HCT116 (cell line): ENCODE results near the gene NECAB2. TPM values are rescaled to one million over a fixed set of nuclear protein-coding genes. Genes with fewer than 3 reads are reported as not detected.
A peak's percentile ranks its signal among the peaks of the same experiment; 100 is the strongest.

Source experiments
- ATAC-seq: fragments of 200-7000 bp; cut with Tn5 transposase; 2 replicates; pipeline ENCODE4 v1.9.1; 2020; ENCODE audit warnings: mild to moderate bottlenecking, moderate library complexity
- BruUV-seq: library from RNA; stranded (reverse); fragments of 400-500 nt; replicated peaks from 2 replicates; lab custom pipeline; 2021; lab: Mats Ljungman, UMichigan
- CTCF ChIA-PET: fragments of 300-600 bp; sonication (Branson Sonifier 250); formaldehyde crosslinking; loops from one replicate; lab custom pipeline; 2021; ENCODE audit warnings: antibody characterized with exemption; lab: Charles Lee
- POLR2A ChIA-PET: fragments of 300-600, 350-600 bp; sonication (Branson Sonifier 250); formaldehyde crosslinking; loops from one replicate; lab custom pipeline; 2021; ENCODE audit warnings: antibody characterized with exemption; lab: Charles Lee
- RAD21 ChIA-PET, 2 experiments: fragments of 300-600 bp; sonication (Branson Sonifier 250); formaldehyde crosslinking; loops; one replicate each; lab custom pipeline; 2023; ENCODE audit warnings: low total read pairs in 2 of 2; ENCODE audit not compliant: uncharacterized antibody in 2 of 2, unreplicated experiment in 2 of 2, low non-redundant PET in 1 of 2; lab: Charles Lee
- DNase-seq: peaks from one replicate; pipeline ENCODE4 v3.0.0-alpha.2; 2010; ENCODE audit warnings: low read depth, low spot score
- H2AFZ ChIP-seq: fragments of 200-600 bp; shearing (Covaris generic), sonication (generic); 2 replicates; pipeline ENCODE4 v1.6.1; 2017; ENCODE audit warnings: low read depth, mixed run types, mixed read lengths, antibody characterized with exemption, low read length; ENCODE audit not compliant: poor library complexity, severe bottlenecking
- H3K27ac ChIP-seq: 2 replicates; pipeline ENCODE4 v1.5.1; 2012; ENCODE audit warnings: low read depth, low read length
- H3K27me3 ChIP-seq: fragments of 200-600 bp; sonication (generic); 2 replicates; pipeline ENCODE4 v1.6.1; 2016; ENCODE audit warnings: mixed run types, low read length, mixed read lengths; ENCODE audit not compliant: insufficient read depth
- H3K36me3 ChIP-seq, 2 experiments: fragments of 200-500 bp in 1 of 2; fragments of 200-600 bp in 1 of 2; sonication (Bioruptor generic) in 1 of 2; sonication (generic) in 1 of 2; 2 replicates each; pipeline versions ENCODE4 v1.5.1 to v1.6.1; 2014 to 2016; ENCODE audit warnings: low read length in 2 of 2, inconsistent platforms in 1 of 2, mixed read lengths in 1 of 2, mixed run types in 1 of 2; ENCODE audit not compliant: insufficient read depth in 2 of 2, control insufficient read depth in 1 of 2
- H3K4me1 ChIP-seq, 2 experiments: fragments of 200-600 bp in 1 of 2; sonication (generic) in 1 of 2; 2 replicates each; pipeline versions ENCODE4 v1.5.1 to v1.6.1; 2012 to 2017; ENCODE audit warnings: low read length in 2 of 2, inconsistent platforms in 1 of 2, mild to moderate bottlenecking in 1 of 2, mixed read lengths in 1 of 2, mixed run types in 1 of 2, moderate library complexity in 1 of 2; ENCODE audit not compliant: insufficient read depth in 2 of 2, control insufficient read depth in 1 of 2
- H3K4me2 ChIP-seq: fragments of 200-600 bp; sonication (generic); 2 replicates; pipeline ENCODE4 v1.6.1; 2017; ENCODE audit warnings: mixed run types, low read length, mixed read lengths
- H3K4me3 ChIP-seq, 2 experiments: fragments of 200-600 bp in 1 of 2; sonication (generic) in 1 of 2; replicated peaks in 1 of 2; 2 replicates each; pipeline ENCODE4 v1.5.1; 2011 to 2016; ENCODE audit warnings: low read length in 2 of 2, control low read depth in 1 of 2, low read depth in 1 of 2, mild to moderate bottlenecking in 1 of 2, mixed read lengths in 1 of 2, mixed run types in 1 of 2
- H3K79me2 ChIP-seq: fragments of 200-600 bp; sonication (generic); 2 replicates; pipeline ENCODE4 v1.6.1; 2017; ENCODE audit warnings: mild to moderate bottlenecking, mixed run types, low read length, moderate library complexity, mixed read lengths; ENCODE audit not compliant: insufficient read depth
- H3K9ac ChIP-seq: fragments of 200-600 bp; sonication (generic); 2 replicates; pipeline ENCODE4 v1.6.1; 2016; ENCODE audit warnings: low read length, mixed read lengths
- H3K9me2 ChIP-seq: fragments of 200-600 bp; sonication (generic), shearing (Covaris generic); 2 replicates; pipeline ENCODE4 v1.6.1; 2017; ENCODE audit warnings: mixed run types, mild to moderate bottlenecking, moderate library complexity; ENCODE audit not compliant: insufficient read depth
- H3K9me3 ChIP-seq, 2 experiments: fragments of 200-500 bp in 1 of 2; fragments of 200-600 bp in 1 of 2; sonication (Bioruptor generic) in 1 of 2; sonication (generic) in 1 of 2; 2 replicates each; pipeline ENCODE4 v1.6.1; 2014 to 2017; ENCODE audit warnings: low read length in 2 of 2, mixed read lengths in 2 of 2, inconsistent platforms in 1 of 2, low read depth in 1 of 2, mild to moderate bottlenecking in 1 of 2, mixed run types in 1 of 2, moderate library complexity in 1 of 2; ENCODE audit not compliant: control insufficient read depth in 1 of 2, insufficient read depth in 1 of 2
- H4K20me1 ChIP-seq: fragments of 200-600 bp; sonication (generic), shearing (Covaris generic); 2 replicates; pipeline ENCODE4 v1.6.1; 2017; ENCODE audit warnings: mixed run types, mild to moderate bottlenecking, moderate library complexity; ENCODE audit not compliant: insufficient read depth
- EGR1 ChIP-seq: IDR thresholded peaks from 2 replicates; pipeline ENCODE4 v1.6.1; 2012; ENCODE audit warnings: low read depth
- intact Hi-C: fragments of 100-400 bp; cut with micrococcal nuclease; formaldehyde crosslinking; loops from 2 replicates; pipeline ENCODE4 v1.10.0; 2022
- total RNA-seq: library from RNA; stranded (reverse); gene quantifications from one replicate; pipeline ENCODE4 v1.2.1, GENCODE V29; 2021; ENCODE audit not compliant: unreplicated experiment
- TF ChIP-seq, protein P1 (sequence below), 3 experiments: fragments of 200-600 bp in 1 of 3; sonication (generic) in 1 of 3; IDR thresholded peaks in 2 of 3; conservative IDR thresholded peaks in 1 of 3; 2 replicates each; pipeline ENCODE4 v1.5.1; 2012 to 2017; ENCODE audit warnings: low read depth in 2 of 3, low read length in 2 of 3, antibody characterized with exemption in 1 of 3, borderline replicate concordance in 1 of 3, control low read depth in 1 of 3, mild to moderate bottlenecking in 1 of 3, mixed read lengths in 1 of 3, mixed run types in 1 of 3, moderate library complexity in 1 of 3; ENCODE audit not compliant: insufficient read depth in 1 of 3

Gene NECAB2
- total RNA-seq, 1 experiment from 2014 or later = 0.61 TPM

DNA sequence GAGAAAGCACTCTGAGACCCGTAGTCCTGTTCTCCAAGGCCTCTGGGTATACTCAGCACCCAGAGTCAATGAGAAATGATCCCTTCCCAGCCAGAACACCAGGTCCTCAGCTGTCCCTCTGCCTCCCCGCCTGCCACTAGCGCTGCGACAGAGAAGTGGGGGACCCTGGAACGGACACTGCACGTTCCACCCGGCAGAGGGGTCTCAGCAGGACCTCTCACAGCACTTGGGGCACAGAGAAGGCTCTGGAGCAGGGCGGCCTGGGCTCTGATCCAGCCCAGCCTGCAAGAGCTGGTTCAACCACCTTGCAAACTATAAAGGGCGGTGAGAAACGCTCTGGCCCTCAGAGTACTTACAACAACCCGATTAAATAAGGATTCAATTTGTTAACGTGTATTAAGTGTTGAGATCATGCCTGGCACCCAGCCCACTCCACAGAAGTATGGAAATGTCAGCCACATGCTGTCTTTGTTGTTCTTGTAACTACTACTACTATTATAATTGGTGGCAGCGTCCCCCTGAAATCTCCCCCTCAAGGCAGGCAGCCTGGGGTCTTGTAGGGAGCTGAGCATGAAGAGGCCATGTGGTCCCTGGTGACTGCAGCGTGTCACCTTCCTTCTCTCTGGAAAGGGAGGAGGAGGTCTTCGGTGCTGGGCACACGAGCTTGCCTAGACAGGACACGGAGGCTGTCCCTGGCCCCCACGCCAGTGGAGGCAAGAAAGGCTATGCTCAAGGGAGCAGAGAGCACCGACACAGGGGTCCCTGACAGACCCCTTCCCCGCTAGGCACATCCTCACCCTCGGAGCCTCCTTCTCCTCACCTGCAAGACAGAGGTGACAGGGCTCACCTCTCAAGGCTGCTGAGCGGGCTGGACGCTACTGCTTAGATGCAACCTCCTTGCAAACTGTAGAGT is 12.6 kb upstream of the NECAB2 start:
- H3K27ac ChIP-seq = no peak overlapping the region
- no peak overlapping the region for H3K9ac ChIP-seq
- intact Hi-C loops = loop anchor here (1.0 to 10.0 kb wide), 3 partner anchors 89 to 549 kb away; partner anchors contain the start of gene MEAK7
- ChIA-PET CTCF (interaction anchor here (1.0 to 1.7 kb wide), 5 partner anchors 11 to 111 kb away, joined by 3 to 24 read pairs (median 5); partner anchors contain the start of gene SLC38A8), POLR2A (interaction anchor here (1.2 kb wide), 1 partner anchor 59 kb away, joined by 3 read pairs; no protein-coding TSS in a partner anchor), RAD21 (no interaction called here)
- H2AFZ ChIP-seq = no peak overlapping the region
- H3K9me2 ChIP-seq = no peaks in the 10 kb centered on the region
- no peaks in the 10 kb centered on the region; the same call in 1 of the 2 replicates for H3K79me2 ChIP-seq
- DNase-seq = no peak
- TF ChIP-seq, protein P1, sequence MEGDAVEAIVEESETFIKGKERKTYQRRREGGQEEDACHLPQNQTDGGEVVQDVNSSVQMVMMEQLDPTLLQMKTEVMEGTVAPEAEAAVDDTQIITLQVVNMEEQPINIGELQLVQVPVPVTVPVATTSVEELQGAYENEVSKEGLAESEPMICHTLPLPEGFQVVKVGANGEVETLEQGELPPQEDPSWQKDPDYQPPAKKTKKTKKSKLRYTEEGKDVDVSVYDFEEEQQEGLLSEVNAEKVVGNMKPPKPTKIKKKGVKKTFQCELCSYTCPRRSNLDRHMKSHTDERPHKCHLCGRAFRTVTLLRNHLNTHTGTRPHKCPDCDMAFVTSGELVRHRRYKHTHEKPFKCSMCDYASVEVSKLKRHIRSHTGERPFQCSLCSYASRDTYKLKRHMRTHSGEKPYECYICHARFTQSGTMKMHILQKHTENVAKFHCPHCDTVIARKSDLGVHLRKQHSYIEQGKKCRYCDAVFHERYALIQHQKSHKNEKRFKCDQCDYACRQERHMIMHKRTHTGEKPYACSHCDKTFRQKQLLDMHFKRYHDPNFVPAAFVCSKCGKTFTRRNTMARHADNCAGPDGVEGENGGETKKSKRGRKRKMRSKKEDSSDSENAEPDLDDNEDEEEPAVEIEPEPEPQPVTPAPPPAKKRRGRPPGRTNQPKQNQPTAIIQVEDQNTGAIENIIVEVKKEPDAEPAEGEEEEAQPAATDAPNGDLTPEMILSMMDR (IDR thresholded peaks at IDR 0.05 in 2 of 3, conservative IDR thresholded peaks at IDR 0.05 in 1 of 3; ENCODE audit: borderline replicate concordance in 1 of 3, insufficient read depth in 1 of 3, low read depth in 2 of 3, low read length in 2 of 3) = 0 out of 6 replicates have a peak, but pooled peaks of 1 of the 3 experiments have one; percentile 1
- TF ChIP-seq EGR1 = no peak
- peaks cover 20 to 31% of the 10 kb centered on the region in 2 experiments for H3K4me1 ChIP-seq
- H3K4me2 ChIP-seq = peak overlapping the region; percentile 92
- H3K9me3 ChIP-seq = no peaks in the 10 kb centered on the region
- BruUV-seq = no TSS peak
- no peak overlapping the region for H3K4me3 ChIP-seq
- H3K27me3 ChIP-seq = no peaks in the 10 kb centered on the region
- no peak for ATAC-seq
- H3K36me3 ChIP-seq = peaks cover 5 to 8% of the 10 kb centered on the region in 2 experiments; a peak in 1 of 4 replicates
- no peaks in the 10 kb centered on the region for H4K20me1 ChIP-seq
